K562 (cell line): ENCODE data around the gene MAD1L1. TPM values are rescaled to one million over a fixed set of nuclear protein-coding genes. Genes with fewer than 3 reads are reported as not detected.

Experiments
- BRF1 ChIP-seq: IDR thresholded peaks from 3 replicates; pipeline ENCODE4 v1.6.1; 2011; ENCODE audit warnings: borderline replicate concordance, mild to moderate bottlenecking; ENCODE audit not compliant: insufficient read length; ENCODE audit errors: extremely low read depth
- C11orf30 ChIP-seq: fragments of 450-650 bp; IDR thresholded peaks from 2 replicates; pipeline ENCODE4 v1.6.1; 2016; ENCODE audit warnings: low read depth, mild to moderate bottlenecking
- EP300 ChIP-seq: IDR thresholded peaks from 2 replicates; pipeline ENCODE4 v1.6.1; 2012; ENCODE audit warnings: low read length, improper control_type of control experiment
- FOXK2 ChIP-seq, 2 experiments: fragments of 450-650 bp; IDR thresholded peaks in 1 of 2; conservative IDR thresholded peaks in 1 of 2; 2 replicates each; pipeline ENCODE4 v1.6.1; 2016; ENCODE audit warnings: low read depth in 2 of 2, mild to moderate bottlenecking in 1 of 2
- HOXB6 ChIP-seq: fragments of 250-450 bp; sonication (Bioruptor Pico); IDR thresholded peaks from 2 replicates; pipeline ENCODE4 v1.5.1; 2022; ENCODE audit warnings: mild to moderate bottlenecking, borderline replicate concordance
- MBD2 ChIP-seq: sonication (generic); IDR thresholded peaks from 2 replicates; pipeline ENCODE4 v1.6.1; 2016; ENCODE audit warnings: low read depth, borderline replicate concordance
- PCBP2 ChIP-seq: fragments of 200-400 bp; formaldehyde crosslinking; IDR thresholded peaks from 2 replicates; pipeline ENCODE4 v1.6.1; 2018; ENCODE audit warnings: low read length, low read depth, mild to moderate bottlenecking, moderate library complexity; ENCODE audit not compliant: poor library complexity, severe bottlenecking
- PML ChIP-seq: IDR thresholded peaks from 2 replicates; pipeline ENCODE4 v1.6.1; 2012; ENCODE audit warnings: low read length, inconsistent platforms
- SMAD3 ChIP-seq: fragments of 450-650 bp; formaldehyde crosslinking; conservative IDR thresholded peaks from 2 replicates; pipeline ENCODE4 v1.4.0; 2020; ENCODE audit warnings: mild to moderate bottlenecking
- SMAD4 ChIP-seq: fragments of 250-450 bp; sonication (Bioruptor Pico); conservative IDR thresholded peaks from 2 replicates; pipeline ENCODE4 v1.8.0; 2021; ENCODE audit warnings: inconsistent platforms, mild to moderate bottlenecking, moderate library complexity
- SMARCE1 ChIP-seq: fragments of 450-650 bp; IDR thresholded peaks from 2 replicates; pipeline ENCODE4 v1.7.1; 2016; ENCODE audit warnings: mild to moderate bottlenecking
- TAF1 ChIP-seq: IDR thresholded peaks from 2 replicates; pipeline ENCODE4 v1.6.1; 2011; ENCODE audit warnings: mild to moderate bottlenecking, low read length, moderate library complexity; ENCODE audit not compliant: insufficient read depth, control insufficient read depth, severe bottlenecking; ENCODE audit errors: extremely low read depth
- ZFX ChIP-seq: sonication (generic); formaldehyde crosslinking; IDR thresholded peaks from 2 replicates; pipeline ENCODE4 v1.8.0; 2022; ENCODE audit warnings: mild to moderate bottlenecking, missing genetic modification reagents, moderate library complexity
- ZNF76 ChIP-seq: fragments of 250-450 bp; sonication (Bioruptor Pico); IDR thresholded peaks from 2 replicates; pipeline ENCODE4 v1.4.0; 2020; ENCODE audit warnings: mild to moderate bottlenecking, moderate library complexity, borderline replicate concordance
- ZNF79 ChIP-seq: fragments of 250-450 bp; sonication (Bioruptor Pico); IDR thresholded peaks from 2 replicates; pipeline ENCODE4 v1.4.0; 2020; ENCODE audit warnings: low read depth, mild to moderate bottlenecking, moderate library complexity
- polyA plus RNA-seq, 8 experiments: library from polyadenylated mRNA; depleted of rRNA in 4 of 8; stranded (reverse) in 5 of 8; unstranded in 3 of 8; fragments of >200 nt; fragmentation: Nextera tagmentation in 2 of 8; fragmentation: Illumina TruSeq in 1 of 8; extraction: Ambion mirVana in 2 of 8; extraction: Trizol in 1 of 8; gene quantifications; 2 replicates each; pipeline versions ENCODE4 v1.2.1 to v1.2.3, GENCODE V29; 2011 to 2014; ENCODE audit warnings: inconsistent platforms in 1 of 8, missing spikeins in 1 of 8
- total RNA-seq, 7 experiments: library from RNA; depleted of rRNA in 6 of 7; stranded (reverse); fragments of >200 nt in 6 of 7; fragmentation: Illumina TruSeq in 2 of 7; extraction: Trizol in 2 of 7; gene quantifications; 2 replicates each; pipeline versions ENCODE4 v1.2.1 to v1.2.3, GENCODE V29; 2011 to 2021; ENCODE audit warnings: low replicate concordance in 1 of 7
- TF ChIP-seq, protein P1 (sequence below): IDR thresholded peaks from 2 replicates; pipeline ENCODE4 v1.6.1; 2016; ENCODE audit warnings: missing genetic modification characterization, missing compliant biosample characterization
- TF ChIP-seq, protein P2 (sequence below): sonication (generic); formaldehyde crosslinking; IDR thresholded peaks from 2 replicates; pipeline ENCODE4 v1.8.1; 2022; ENCODE audit warnings: missing genetic modification reagents
- TF ChIP-seq, protein P3 (sequence below): sonication (generic); formaldehyde crosslinking; IDR thresholded peaks from 2 replicates; pipeline ENCODE4 v1.8.1; 2023; ENCODE audit warnings: mild to moderate bottlenecking, missing genetic modification reagents
- TF ChIP-seq, protein P4 (sequence below): fragments of 450-650 bp; IDR thresholded peaks from 2 replicates; pipeline ENCODE4 v1.6.1; 2016; ENCODE audit warnings: antibody characterized with exemption

MAD1L1 gene
- total and polyA plus RNA-seq, 9 of the 15 experiments (the other 6 are each of a cell fraction or from before 2014, with no cell fraction given), result 1.7 to 89.7 (median 18.0) TPM

DNA sequence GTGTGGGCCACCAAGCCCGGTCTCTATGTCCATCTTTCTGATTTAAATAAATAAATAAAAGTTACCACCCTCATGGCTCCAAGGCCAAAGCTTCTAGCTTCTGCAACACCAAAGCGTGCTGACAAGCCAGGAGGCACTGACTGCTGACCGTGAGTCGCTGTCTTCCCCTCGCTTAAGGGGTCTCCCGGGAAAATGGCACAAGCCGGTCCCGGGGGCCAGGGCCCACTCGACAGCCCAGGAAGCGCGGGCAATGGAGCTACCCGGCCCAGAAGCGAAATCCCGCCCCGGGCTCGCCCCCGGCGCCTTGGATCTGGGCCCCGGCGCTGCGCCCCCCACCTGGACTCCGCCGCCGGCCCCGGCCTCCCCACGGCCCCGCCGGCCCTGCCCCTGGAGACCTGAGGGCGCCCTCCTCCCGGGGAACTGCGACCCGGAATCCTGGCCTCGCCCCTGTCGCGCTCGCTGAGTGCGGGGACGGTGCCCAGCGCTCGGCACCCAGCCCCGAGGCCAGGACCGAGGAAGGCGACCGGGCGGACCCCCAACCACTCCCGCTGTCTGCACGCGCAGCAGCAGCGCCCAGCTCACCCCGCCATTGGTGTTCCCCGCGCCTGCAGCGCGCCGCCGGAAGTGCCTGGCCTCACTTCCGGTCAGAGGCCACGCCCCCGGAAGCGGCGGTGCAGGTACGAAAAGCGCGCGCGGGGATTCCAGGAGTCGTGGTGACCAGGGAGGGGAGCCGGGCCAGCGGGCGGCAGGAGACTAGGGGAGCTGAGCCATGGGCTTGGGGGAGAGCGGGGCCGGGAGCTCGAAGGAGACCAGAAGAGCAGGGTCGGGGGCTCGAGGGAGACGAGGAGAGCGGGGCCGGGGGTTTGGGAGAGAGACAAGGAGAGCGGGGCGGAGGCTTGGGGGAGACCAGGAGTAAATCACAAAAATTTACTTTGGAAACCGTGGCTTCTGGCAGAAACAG lies 9.1 kb upstream of the MAD1L1 start, which contains the start of the genes MRM2 and NUDT1 (continued):
- no peak for TF ChIP-seq SMAD3 (CRISPR knock-in tag)
- TF ChIP-seq ZFX (CRISPR knock-in tag), result peak; percentile 64
- no peak for TF ChIP-seq FOXK2 (conservative IDR thresholded peaks at IDR 0.05 in 1 of 2, IDR thresholded peaks at IDR 0.05 in 1 of 2; ENCODE audit: low read depth in 2 of 2)
- TF ChIP-seq, protein P1, sequence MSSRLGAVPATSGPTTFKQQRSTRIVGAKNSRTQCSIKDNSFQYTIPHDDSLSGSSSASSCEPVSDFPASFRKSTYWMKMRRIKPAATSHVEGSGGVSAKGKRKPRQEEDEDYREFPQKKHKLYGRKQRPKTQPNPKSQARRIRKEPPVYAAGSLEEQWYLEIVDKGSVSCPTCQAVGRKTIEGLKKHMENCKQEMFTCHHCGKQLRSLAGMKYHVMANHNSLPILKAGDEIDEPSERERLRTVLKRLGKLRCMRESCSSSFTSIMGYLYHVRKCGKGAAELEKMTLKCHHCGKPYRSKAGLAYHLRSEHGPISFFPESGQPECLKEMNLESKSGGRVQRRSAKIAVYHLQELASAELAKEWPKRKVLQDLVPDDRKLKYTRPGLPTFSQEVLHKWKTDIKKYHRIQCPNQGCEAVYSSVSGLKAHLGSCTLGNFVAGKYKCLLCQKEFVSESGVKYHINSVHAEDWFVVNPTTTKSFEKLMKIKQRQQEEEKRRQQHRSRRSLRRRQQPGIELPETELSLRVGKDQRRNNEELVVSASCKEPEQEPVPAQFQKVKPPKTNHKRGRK (tag), result no peak
- TF ChIP-seq ZNF79 (CRISPR knock-in tag), result no peak
- peak; percentile 60 for TF ChIP-seq MBD2
- TF ChIP-seq PML, result peak; percentile 75
- TF ChIP-seq, protein P2, sequence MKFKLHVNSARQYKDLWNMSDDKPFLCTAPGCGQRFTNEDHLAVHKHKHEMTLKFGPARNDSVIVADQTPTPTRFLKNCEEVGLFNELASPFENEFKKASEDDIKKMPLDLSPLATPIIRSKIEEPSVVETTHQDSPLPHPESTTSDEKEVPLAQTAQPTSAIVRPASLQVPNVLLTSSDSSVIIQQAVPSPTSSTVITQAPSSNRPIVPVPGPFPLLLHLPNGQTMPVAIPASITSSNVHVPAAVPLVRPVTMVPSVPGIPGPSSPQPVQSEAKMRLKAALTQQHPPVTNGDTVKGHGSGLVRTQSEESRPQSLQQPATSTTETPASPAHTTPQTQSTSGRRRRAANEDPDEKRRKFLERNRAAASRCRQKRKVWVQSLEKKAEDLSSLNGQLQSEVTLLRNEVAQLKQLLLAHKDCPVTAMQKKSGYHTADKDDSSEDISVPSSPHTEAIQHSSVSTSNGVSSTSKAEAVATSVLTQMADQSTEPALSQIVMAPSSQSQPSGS (CRISPR knock-in tag), result no peak
- no peak for TF ChIP-seq HOXB6 (CRISPR knock-in tag)
- no peak for TF ChIP-seq PCBP2
- TF ChIP-seq, protein P3, sequence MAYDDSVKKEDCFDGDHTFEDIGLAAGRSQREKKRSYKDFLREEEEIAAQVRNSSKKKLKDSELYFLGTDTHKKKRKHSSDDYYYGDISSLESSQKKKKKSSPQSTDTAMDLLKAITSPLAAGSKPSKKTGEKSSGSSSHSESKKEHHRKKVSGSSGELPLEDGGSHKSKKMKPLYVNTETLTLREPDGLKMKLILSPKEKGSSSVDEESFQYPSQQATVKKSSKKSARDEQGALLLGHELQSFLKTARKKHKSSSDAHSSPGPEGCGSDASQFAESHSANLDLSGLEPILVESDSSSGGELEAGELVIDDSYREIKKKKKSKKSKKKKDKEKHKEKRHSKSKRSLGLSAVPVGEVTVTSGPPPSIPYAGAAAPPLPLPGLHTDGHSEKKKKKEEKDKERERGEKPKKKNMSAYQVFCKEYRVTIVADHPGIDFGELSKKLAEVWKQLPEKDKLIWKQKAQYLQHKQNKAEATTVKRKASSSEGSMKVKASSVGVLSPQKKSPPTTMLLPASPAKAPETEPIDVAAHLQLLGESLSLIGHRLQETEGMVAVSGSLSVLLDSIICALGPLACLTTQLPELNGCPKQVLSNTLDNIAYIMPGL, result no peak
- no peak; the same call in 1 of the 2 replicates for TF ChIP-seq EP300
- no peak for TF ChIP-seq BRF1
- TF ChIP-seq, protein P4, sequence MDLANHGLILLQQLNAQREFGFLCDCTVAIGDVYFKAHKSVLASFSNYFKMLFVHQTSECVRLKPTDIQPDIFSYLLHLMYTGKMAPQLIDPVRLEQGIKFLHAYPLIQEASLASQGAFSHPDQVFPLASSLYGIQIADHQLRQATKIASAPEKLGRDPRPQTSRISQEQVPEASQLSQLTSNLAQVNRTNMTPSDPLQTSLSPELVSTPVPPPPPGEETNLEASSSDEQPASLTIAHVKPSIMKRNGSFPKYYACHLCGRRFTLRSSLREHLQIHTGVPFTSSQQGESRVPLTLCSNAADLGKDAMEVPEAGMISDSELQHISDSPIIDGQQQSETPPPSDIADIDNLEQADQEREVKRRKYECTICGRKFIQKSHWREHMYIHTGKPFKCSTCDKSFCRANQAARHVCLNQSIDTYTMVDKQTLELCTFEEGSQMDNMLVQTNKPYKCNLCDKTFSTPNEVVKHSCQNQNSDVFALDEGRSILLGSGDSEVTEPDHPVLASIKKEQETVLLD, result no peak
- TF ChIP-seq C11orf30, result peak; percentile 89
- no peak; the same call in 1 of the 2 replicates for TF ChIP-seq SMAD4 (CRISPR knock-in tag)
- TF ChIP-seq ZNF76, result no peak
- TF ChIP-seq SMARCE1, result no peak
- TF ChIP-seq TAF1, result peak; percentile 96
